ENCODE data around the gene SLC10A3. TPM values are rescaled to one million over a fixed set of nuclear protein-coding genes. Genes with fewer than 3 reads are reported as not detected.

Gene SLC10A3
- total and polyA plus RNA-seq, 2 donors from 2014 or later, result 19.0 to 27.3 TPM

DNA sequence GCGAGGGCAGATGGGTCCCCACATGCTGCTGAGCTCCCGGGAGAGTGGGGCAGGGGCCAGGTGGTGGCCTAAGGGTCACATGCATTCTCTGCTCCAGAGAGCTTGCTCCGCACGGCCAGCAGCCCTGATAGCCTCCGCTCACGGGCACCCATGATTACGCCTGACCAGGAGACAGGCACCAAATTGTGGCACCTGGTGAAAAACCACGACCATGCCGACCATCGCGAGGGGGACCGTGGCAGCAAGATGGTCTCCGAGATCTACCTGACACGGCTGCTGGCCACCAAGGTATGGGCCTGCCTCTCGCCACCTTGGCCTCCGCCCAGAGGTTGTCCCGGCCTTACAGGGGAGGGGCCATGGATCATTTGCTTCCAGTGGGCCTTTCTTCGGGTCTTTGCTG lies 20.5 kb downstream of the SLC10A3 start:
- no peak overlapping the region for H3K9ac ChIP-seq (ENCODE audit: low read length in 3 of 3)
- H3K27me3 ChIP-seq (ENCODE audit: control insufficient read depth, insufficient read depth, low read length), result no peaks in the 10 kb centered on the region
- intact Hi-C loops (cut with DNase I), result no loop called here
- no peaks in the 10 kb centered on the region for H3K9me3 ChIP-seq (ENCODE audit: control insufficient read depth in 2 of 3, insufficient read depth in 1 of 3, low read length in 3 of 3)
- no peaks in the 10 kb centered on the region for H3K36me3 ChIP-seq (ENCODE audit: control insufficient read depth in 2 of 3, insufficient read depth in 3 of 3, low read length in 3 of 3)
- FAIRE-seq, result no peak
- DNase-seq, result no peak
- H3K27ac ChIP-seq (ENCODE audit: low read depth in 2 of 2, low read length in 2 of 2), result no peak overlapping the region
- TF ChIP-seq, protein P1, sequence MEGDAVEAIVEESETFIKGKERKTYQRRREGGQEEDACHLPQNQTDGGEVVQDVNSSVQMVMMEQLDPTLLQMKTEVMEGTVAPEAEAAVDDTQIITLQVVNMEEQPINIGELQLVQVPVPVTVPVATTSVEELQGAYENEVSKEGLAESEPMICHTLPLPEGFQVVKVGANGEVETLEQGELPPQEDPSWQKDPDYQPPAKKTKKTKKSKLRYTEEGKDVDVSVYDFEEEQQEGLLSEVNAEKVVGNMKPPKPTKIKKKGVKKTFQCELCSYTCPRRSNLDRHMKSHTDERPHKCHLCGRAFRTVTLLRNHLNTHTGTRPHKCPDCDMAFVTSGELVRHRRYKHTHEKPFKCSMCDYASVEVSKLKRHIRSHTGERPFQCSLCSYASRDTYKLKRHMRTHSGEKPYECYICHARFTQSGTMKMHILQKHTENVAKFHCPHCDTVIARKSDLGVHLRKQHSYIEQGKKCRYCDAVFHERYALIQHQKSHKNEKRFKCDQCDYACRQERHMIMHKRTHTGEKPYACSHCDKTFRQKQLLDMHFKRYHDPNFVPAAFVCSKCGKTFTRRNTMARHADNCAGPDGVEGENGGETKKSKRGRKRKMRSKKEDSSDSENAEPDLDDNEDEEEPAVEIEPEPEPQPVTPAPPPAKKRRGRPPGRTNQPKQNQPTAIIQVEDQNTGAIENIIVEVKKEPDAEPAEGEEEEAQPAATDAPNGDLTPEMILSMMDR (IDR thresholded peaks at IDR 0.05; ENCODE audit: borderline replicate concordance, extremely low read depth, insufficient read depth), result no peak
- H3K4me3 ChIP-seq (ENCODE audit: low read length in 3 of 3), result no peak overlapping the region
- H3K4me1 ChIP-seq (ENCODE audit: control insufficient read depth in 2 of 3, insufficient read depth in 2 of 3, low read depth in 1 of 3, low read length in 3 of 3), result no peaks in the 10 kb centered on the region

- no peak for FAIRE-seq
- no peak overlapping the region for H3K4me3 ChIP-seq (ENCODE audit: low read length in 3 of 3)
- no peaks in the 10 kb centered on the region for H3K36me3 ChIP-seq (ENCODE audit: control insufficient read depth in 2 of 3, insufficient read depth in 3 of 3, low read length in 3 of 3)
- H3K9ac ChIP-seq (ENCODE audit: low read length in 3 of 3), result no peak overlapping the region
- TF ChIP-seq, protein P1 (IDR thresholded peaks at IDR 0.05; ENCODE audit: borderline replicate concordance, extremely low read depth, insufficient read depth), result no peak
- H3K9me3 ChIP-seq (ENCODE audit: control insufficient read depth in 2 of 3, insufficient read depth in 1 of 3, low read length in 3 of 3), result no peaks in the 10 kb centered on the region
- H3K27ac ChIP-seq (ENCODE audit: low read depth in 2 of 2, low read length in 2 of 2), result no peak overlapping the region
- H3K27me3 ChIP-seq (ENCODE audit: control insufficient read depth, insufficient read depth, low read length), result no peaks in the 10 kb centered on the region
- DNase-seq, result no peak
- intact Hi-C loops (cut with DNase I), result no loop called here
- H3K4me1 ChIP-seq (ENCODE audit: control insufficient read depth in 2 of 3, insufficient read depth in 2 of 3, low read depth in 1 of 3, low read length in 3 of 3), result no peaks in the 10 kb centered on the region
Observed at GRCh38 chrX:154469114-154469513, 21.3 kb downstream of the SLC10A3 start.

- Histone ChIP-seq H3K36me3 (ENCODE audit: control insufficient read depth in 2 of 3, insufficient read depth in 3 of 3, low read length in 3 of 3) (no peaks in the 10 kb centered on the region), H3K4me3 (ENCODE audit: low read length in 3 of 3) (no peak overlapping the region), H3K9me3 (ENCODE audit: control insufficient read depth in 2 of 3, insufficient read depth in 1 of 3, low read length in 3 of 3) (no peaks in the 10 kb centered on the region), H3K27me3 (ENCODE audit: control insufficient read depth, insufficient read depth, low read length) (no peaks in the 10 kb centered on the region), H3K27ac (ENCODE audit: low read depth in 2 of 2, low read length in 2 of 2) (no peak overlapping the region), H3K4me1 (ENCODE audit: control insufficient read depth in 2 of 3, insufficient read depth in 2 of 3, low read depth in 1 of 3, low read length in 3 of 3) (no peaks in the 10 kb centered on the region), H3K9ac (ENCODE audit: low read length in 3 of 3) (no peak overlapping the region)
- intact Hi-C loops (cut with DNase I), result no loop called here
- FAIRE-seq (no peak), DNase-seq (no peak)
- TF ChIP-seq, protein P1 (IDR thresholded peaks at IDR 0.05; ENCODE audit: borderline replicate concordance, extremely low read depth, insufficient read depth), result no peak
Observed at GRCh38 chrX:154468217-154468616, 22.2 kb downstream of the SLC10A3 start.

GRCh38 chrX:154467556-154467955 lies 22.9 kb downstream of the SLC10A3 start:
- Histone ChIP-seq H3K36me3 (ENCODE audit: control insufficient read depth in 2 of 3, insufficient read depth in 3 of 3, low read length in 3 of 3) (no peaks in the 10 kb centered on the region), H3K9me3 (ENCODE audit: control insufficient read depth in 2 of 3, insufficient read depth in 1 of 3, low read length in 3 of 3) (no peaks in the 10 kb centered on the region), H3K27ac (ENCODE audit: low read depth in 2 of 2, low read length in 2 of 2) (no peak overlapping the region), H3K27me3 (ENCODE audit: control insufficient read depth, insufficient read depth, low read length) (no peaks in the 10 kb centered on the region), H3K4me1 (ENCODE audit: control insufficient read depth in 2 of 3, insufficient read depth in 2 of 3, low read depth in 1 of 3, low read length in 3 of 3) (no peaks in the 10 kb centered on the region), H3K9ac (ENCODE audit: low read length in 3 of 3) (no peak overlapping the region), H3K4me3 (ENCODE audit: low read length in 3 of 3) (no peak overlapping the region)
- no peak for DNase-seq
- FAIRE-seq, result no peak
- intact Hi-C loops (cut with DNase I), result no loop called here
- TF ChIP-seq, protein P1 (IDR thresholded peaks at IDR 0.05; ENCODE audit: borderline replicate concordance, extremely low read depth, insufficient read depth), result no peak
